ENCODE data around the gene ZNHIT1. TPM values are rescaled to one million over a fixed set of nuclear protein-coding genes. Genes with fewer than 3 reads are reported as not detected.
A peak's percentile ranks its signal among the peaks of the same experiment; 100 is the strongest.

The ZNHIT1 gene
- total RNA-seq = 57.2 to 65.0 TPM (median 58.1 TPM) in 3 replicates
- long read RNA-seq, transcript ZNHIT1-201 (5 exons, 1,225 nt) = major isoform, 99 of 110 reads
- long read RNA-seq, partial matches to known transcripts = 1 of 110 reads
- long read RNA-seq, other reads (novel, unspliced or antisense) = 7 of 110 reads

DNA sequence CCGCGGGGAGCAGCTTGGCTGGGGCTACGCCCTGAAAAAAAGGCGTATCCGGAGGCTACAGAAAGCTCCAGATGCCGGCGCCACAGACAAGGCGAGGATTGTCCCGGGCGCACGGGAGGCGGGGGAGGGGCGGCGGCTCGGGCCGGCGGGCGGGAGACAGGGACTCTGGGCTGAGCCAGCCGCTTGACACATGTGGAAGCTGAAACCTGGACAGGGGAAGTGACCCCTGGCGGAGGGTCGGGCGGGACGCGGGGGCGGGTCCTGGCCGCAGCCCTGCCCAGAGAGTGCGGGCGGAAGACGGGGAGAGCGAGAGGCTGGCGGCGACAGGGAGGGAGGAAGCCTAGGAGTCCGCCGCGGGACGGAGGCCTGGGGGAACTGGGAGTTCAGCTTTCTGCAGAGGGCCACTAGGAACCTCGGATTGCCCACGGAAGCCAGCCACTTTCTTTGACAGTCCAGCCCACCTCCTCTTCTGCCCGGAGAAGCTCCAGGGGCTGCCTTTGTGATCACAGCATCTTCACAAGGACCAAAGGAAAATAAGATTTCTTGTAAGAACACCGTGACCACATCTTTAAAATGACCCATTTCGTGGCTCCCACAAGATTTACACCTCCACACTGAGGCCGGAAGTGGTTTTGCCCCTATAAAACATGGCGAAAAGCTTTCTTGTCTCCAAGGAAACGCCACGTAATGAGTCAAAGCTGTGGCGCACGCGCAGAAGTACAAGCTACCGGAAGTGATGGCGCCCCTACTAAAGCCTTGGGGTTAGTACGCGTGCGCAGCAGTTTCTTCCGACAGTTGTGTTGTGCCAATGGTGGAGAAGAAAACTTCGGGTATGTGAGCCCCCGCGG, at the start of gene ZNHIT1, which contains the start of gene PLOD3:
Gene ZNHIT1, plus strand, starts transcription at position 778 of the 848 bp plus-strand sequence. Its CDS starts 31 bp downstream, at position 809.
Gene PLOD3, minus strand, starts transcription at position 194 of the 848 bp plus-strand sequence. CDS start 307 bp downstream, outside the sequence.
- H3K9me3 Mint-ChIP-seq (ENCODE audit: low read depth) = no peaks in the 10 kb centered on the region
- H3K4me3 Mint-ChIP-seq (ENCODE audit: unreplicated experiment) = peak within 1 kb of the TSS; percentile 97
- DNase-seq (ENCODE audit: low spot score) = no peak
- TF ChIP-seq, protein P1, sequence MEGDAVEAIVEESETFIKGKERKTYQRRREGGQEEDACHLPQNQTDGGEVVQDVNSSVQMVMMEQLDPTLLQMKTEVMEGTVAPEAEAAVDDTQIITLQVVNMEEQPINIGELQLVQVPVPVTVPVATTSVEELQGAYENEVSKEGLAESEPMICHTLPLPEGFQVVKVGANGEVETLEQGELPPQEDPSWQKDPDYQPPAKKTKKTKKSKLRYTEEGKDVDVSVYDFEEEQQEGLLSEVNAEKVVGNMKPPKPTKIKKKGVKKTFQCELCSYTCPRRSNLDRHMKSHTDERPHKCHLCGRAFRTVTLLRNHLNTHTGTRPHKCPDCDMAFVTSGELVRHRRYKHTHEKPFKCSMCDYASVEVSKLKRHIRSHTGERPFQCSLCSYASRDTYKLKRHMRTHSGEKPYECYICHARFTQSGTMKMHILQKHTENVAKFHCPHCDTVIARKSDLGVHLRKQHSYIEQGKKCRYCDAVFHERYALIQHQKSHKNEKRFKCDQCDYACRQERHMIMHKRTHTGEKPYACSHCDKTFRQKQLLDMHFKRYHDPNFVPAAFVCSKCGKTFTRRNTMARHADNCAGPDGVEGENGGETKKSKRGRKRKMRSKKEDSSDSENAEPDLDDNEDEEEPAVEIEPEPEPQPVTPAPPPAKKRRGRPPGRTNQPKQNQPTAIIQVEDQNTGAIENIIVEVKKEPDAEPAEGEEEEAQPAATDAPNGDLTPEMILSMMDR (IDR thresholded peaks at IDR 0.05) = peak; percentile 41
- peaks cover 10% of the 10 kb centered on the region for H3K36me3 Mint-ChIP-seq (ENCODE audit: low read depth)
- H3K4me1 Mint-ChIP-seq (ENCODE audit: low read depth) = peaks cover 41% of the 10 kb centered on the region
- H3K27me3 Mint-ChIP-seq (ENCODE audit: low read depth) = no peaks in the 10 kb centered on the region
- peak within 1 kb of the TSS; percentile 94 for H3K27ac Mint-ChIP-seq (ENCODE audit: unreplicated experiment)

DNA sequence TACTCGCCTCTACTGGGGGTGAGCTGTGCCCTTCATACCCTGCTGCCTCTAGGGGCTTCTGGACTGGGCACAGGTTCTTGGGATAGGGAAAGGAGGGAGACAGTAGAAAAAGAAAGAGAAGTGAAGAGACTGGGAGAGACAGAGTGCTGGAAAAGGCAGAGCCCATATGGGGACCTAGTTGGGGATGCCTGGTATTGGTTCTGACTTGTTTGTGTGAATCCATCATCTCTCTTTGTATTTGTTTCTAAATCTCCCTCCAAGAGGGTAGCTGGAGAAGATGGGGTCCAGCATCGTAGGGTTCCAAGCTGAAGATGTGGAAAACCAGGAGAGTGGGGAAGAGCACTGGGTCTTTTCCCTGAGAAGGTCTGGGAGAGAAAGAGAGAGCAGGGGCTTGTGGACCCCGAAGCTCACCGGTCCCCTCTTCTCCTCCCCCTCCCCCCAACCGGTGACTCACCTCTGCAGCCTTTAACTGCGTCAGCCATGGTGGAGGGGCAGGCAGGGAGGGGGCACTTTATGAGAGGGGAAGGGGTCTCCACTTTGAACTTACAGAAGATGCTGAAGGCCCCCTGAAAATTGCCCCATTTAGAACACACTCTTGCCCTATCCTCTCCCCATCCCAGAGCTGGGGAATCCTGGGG, 49.4 kb upstream of the ZNHIT1 start:
- Mint-ChIP-seq H3K4me3 (ENCODE audit: unreplicated experiment) (no peak overlapping the region), H3K36me3 (ENCODE audit: low read depth) (peaks cover 2% of the 10 kb centered on the region), H3K27ac (ENCODE audit: unreplicated experiment) (no peak overlapping the region), H3K27me3 (ENCODE audit: low read depth) (peaks cover 63% of the 10 kb centered on the region), H3K4me1 (ENCODE audit: low read depth) (peaks cover 57% of the 10 kb centered on the region), H3K9me3 (ENCODE audit: low read depth) (no peaks in the 10 kb centered on the region)
- TF ChIP-seq, protein P1 (IDR thresholded peaks at IDR 0.05) = no peak
- DNase-seq (ENCODE audit: low spot score) = no peak

DNA sequence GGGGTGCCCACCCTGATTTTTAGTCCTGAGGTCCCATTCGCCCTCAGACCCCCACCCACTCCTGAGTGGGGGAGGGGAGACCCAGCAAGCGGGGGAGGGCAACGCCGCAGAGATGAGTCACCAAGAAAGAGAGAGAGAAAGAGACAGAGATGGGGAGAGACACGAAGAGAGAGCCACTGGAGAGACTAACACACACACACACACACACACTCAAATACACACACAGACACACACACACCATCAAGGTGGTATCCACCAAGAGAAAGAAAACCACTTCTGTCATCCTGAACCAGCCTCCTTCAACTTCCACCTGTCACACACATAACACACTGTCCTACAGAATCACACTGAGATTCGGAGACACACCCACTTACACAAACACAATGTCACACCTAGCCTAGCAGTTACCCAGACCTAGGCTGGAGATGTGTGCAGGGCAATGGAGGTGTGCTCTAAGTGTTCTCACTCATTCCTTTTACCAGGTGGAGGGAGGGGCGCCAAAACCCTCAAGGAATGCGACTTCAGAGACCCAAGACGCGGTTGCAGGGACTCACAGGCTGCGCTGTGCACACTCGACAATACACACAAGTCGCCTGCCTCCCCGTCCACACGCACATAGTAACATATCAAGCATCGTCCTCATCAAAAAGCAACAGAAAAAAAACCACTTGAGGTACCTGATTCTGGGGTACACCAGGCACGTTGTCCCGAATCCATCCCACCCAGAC, 48.7 kb upstream of the ZNHIT1 start:
- Mint-ChIP-seq H3K36me3 (ENCODE audit: low read depth) (peaks cover 2% of the 10 kb centered on the region), H3K27ac (ENCODE audit: unreplicated experiment) (no peak overlapping the region), H3K27me3 (ENCODE audit: low read depth) (peaks cover 68% of the 10 kb centered on the region), H3K9me3 (ENCODE audit: low read depth) (no peaks in the 10 kb centered on the region), H3K4me3 (ENCODE audit: unreplicated experiment) (peak overlapping the region; percentile 15), H3K4me1 (ENCODE audit: low read depth) (peaks cover 58% of the 10 kb centered on the region)
- TF ChIP-seq, protein P1 (IDR thresholded peaks at IDR 0.05) = no peak
- DNase-seq (ENCODE audit: low spot score) = no peak

DNA sequence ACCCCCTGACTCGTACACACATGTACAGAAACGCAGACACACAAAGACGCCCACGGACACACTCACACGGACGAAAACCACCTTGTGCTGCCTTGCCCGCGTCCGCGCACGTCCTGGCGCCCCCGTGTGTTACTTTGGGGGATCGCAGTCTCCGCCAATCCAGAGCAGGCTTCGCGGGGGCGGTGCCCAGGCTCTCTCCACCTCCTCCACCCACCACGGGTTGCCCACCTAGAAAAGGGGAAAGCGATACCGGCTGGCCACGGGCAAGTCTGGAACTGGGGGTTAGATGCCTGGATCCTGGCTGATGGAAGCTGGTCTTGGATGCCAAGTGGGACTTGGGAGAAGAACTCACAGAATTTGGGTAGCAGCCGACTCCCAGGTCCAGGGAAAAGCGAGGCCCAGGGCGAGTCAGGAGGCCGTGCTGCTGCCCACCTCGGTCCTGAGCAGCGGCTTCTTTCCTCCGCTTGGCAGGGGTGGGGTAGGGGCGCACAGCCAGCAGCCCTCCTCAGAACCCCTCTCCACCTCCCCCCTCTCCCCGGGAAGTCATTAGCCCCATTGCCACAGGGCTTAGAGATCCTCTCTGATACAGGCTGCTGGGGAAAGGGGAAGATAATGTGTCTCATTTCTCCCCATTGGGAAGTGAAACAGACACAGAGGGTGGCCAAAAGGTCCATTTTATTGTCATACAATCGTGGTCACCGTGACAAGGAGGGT, 48.0 kb upstream of the ZNHIT1 start:
- H3K4me3 Mint-ChIP-seq (ENCODE audit: unreplicated experiment) = peak overlapping the region; percentile 15

More for the DNA sequence above, 48.0 kb upstream of the ZNHIT1 start:
- H3K36me3 Mint-ChIP-seq (ENCODE audit: low read depth) = peaks cover 2% of the 10 kb centered on the region
- H3K27me3 Mint-ChIP-seq (ENCODE audit: low read depth) = peaks cover 73% of the 10 kb centered on the region
- peaks cover 52% of the 10 kb centered on the region for H3K4me1 Mint-ChIP-seq (ENCODE audit: low read depth)
- no peak for DNase-seq (ENCODE audit: low spot score)
- H3K27ac Mint-ChIP-seq (ENCODE audit: unreplicated experiment) = no peak overlapping the region
- TF ChIP-seq, protein P1 (IDR thresholded peaks at IDR 0.05) = peak; percentile 88
- no peaks in the 10 kb centered on the region for H3K9me3 Mint-ChIP-seq (ENCODE audit: low read depth)
